Osteocyte (in vitro differentiated cells): Measurements from ENCODE around the gene SLC35E4. TPM values are rescaled to one million over a fixed set of nuclear protein-coding genes. Genes with fewer than 3 reads are reported as not detected.
"Not testable (repeated sequence)": the region's sequence is repeated elsewhere in the genome, so short reads cannot be mapped to it uniquely, and the experiment has no call there.

ENCODE experiments used
- DNase-seq: peaks from one replicate; pipeline ENCODE4 v3.0.0; 2021; ENCODE audit warnings: mixed read lengths; ENCODE audit not compliant: unreplicated experiment; ENCODE audit errors: extremely low spot score
- H3K27ac Mint-ChIP-seq: one replicate; pipeline ENCODE4 v1.8.0; 2021; ENCODE audit warnings: mild to moderate bottlenecking, mixed read lengths; ENCODE audit not compliant: unreplicated experiment
- H3K27me3 Mint-ChIP-seq: one replicate; pipeline ENCODE4 v1.8.0; 2021; ENCODE audit warnings: mixed read lengths; ENCODE audit not compliant: unreplicated experiment
- H3K36me3 Mint-ChIP-seq: one replicate; pipeline ENCODE4 v1.8.0; 2021; ENCODE audit warnings: mixed read lengths; ENCODE audit not compliant: unreplicated experiment
- H3K4me1 Mint-ChIP-seq: one replicate; pipeline ENCODE4 v1.8.0; 2021; ENCODE audit warnings: mixed read lengths; ENCODE audit not compliant: unreplicated experiment
- H3K4me3 Mint-ChIP-seq: one replicate; pipeline ENCODE4 v1.8.0; 2021; ENCODE audit warnings: mild to moderate bottlenecking, moderate library complexity, mixed read lengths; ENCODE audit not compliant: unreplicated experiment
- H3K9me3 Mint-ChIP-seq: one replicate; pipeline ENCODE4 v1.8.0; 2021; ENCODE audit warnings: mixed read lengths; ENCODE audit not compliant: unreplicated experiment
- total RNA-seq: library from RNA; stranded (reverse); gene quantifications from 2 replicates; pipeline ENCODE4 v1.2.1, GENCODE V29; 2021
- TF ChIP-seq, protein P1 (sequence below): fragments of 200-600 bp; sonication (generic); IDR thresholded peaks from 2 replicates; pipeline ENCODE4 v1.5.0; 2021; ENCODE audit warnings: antibody characterized with exemption, mild to moderate bottlenecking, moderate library complexity

The SLC35E4 gene
- total RNA-seq, 1 donor from 2014 or later = 10.2 TPM

GRCh38 chr22:30612789-30613188, 22.8 kb upstream of the SLC35E4 start:
- H3K36me3 Mint-ChIP-seq = peaks cover 32% of the 10 kb centered on the region
- TF ChIP-seq, protein P1, sequence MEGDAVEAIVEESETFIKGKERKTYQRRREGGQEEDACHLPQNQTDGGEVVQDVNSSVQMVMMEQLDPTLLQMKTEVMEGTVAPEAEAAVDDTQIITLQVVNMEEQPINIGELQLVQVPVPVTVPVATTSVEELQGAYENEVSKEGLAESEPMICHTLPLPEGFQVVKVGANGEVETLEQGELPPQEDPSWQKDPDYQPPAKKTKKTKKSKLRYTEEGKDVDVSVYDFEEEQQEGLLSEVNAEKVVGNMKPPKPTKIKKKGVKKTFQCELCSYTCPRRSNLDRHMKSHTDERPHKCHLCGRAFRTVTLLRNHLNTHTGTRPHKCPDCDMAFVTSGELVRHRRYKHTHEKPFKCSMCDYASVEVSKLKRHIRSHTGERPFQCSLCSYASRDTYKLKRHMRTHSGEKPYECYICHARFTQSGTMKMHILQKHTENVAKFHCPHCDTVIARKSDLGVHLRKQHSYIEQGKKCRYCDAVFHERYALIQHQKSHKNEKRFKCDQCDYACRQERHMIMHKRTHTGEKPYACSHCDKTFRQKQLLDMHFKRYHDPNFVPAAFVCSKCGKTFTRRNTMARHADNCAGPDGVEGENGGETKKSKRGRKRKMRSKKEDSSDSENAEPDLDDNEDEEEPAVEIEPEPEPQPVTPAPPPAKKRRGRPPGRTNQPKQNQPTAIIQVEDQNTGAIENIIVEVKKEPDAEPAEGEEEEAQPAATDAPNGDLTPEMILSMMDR = no peak
- H3K4me1 Mint-ChIP-seq = peaks cover 25% of the 10 kb centered on the region
- no peaks in the 10 kb centered on the region for H3K9me3 Mint-ChIP-seq
- no peaks in the 10 kb centered on the region for H3K27me3 Mint-ChIP-seq
- H3K4me3 Mint-ChIP-seq = no peak overlapping the region
- DNase-seq = no peak
- H3K27ac Mint-ChIP-seq = no peak overlapping the region

DNA sequence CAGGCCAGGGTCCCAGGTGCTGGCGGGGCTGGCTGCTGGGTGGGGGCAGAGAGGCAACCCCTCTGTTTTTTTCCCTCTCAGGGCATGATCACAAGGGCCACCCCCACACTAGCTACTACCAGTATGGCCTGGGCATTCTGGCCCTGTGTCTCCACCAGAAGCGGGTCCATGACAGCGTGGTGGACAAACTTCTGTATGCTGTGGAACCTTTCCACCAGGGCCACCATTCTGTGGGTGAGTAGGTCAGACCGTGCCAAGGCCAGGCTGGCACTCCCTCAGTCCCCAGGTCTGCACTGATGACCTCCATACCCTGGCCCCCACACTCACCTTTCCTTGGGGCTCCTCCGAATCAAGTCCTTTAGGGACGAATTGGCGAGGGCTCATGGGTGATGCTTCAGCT, 21.3 kb upstream of the SLC35E4 start:
- DNase-seq = no peak
- Mint-ChIP-seq H3K36me3 (peaks cover 32% of the 10 kb centered on the region), H3K4me3 (no peak overlapping the region), H3K27me3 (no peaks in the 10 kb centered on the region), H3K4me1 (peaks cover 11% of the 10 kb centered on the region), H3K27ac (no peak overlapping the region), H3K9me3 (no peaks in the 10 kb centered on the region)
- TF ChIP-seq, protein P1 = no peak

GRCh38 chr22:30614879-30615278, 20.7 kb upstream of the SLC35E4 start:
- H3K4me1 Mint-ChIP-seq = peaks cover 5% of the 10 kb centered on the region
- H3K27ac Mint-ChIP-seq = no peak overlapping the region
- H3K4me3 Mint-ChIP-seq = no peak overlapping the region
- no peaks in the 10 kb centered on the region for H3K27me3 Mint-ChIP-seq
- no peaks in the 10 kb centered on the region for H3K9me3 Mint-ChIP-seq
- no peak for DNase-seq
- peaks cover 32% of the 10 kb centered on the region for H3K36me3 Mint-ChIP-seq
- TF ChIP-seq, protein P1 = no peak

- TF ChIP-seq, protein P1 = no peak
- Mint-ChIP-seq H3K4me3 (no peak overlapping the region), H3K4me1 (no peaks in the 10 kb centered on the region), H3K27ac (no peak overlapping the region), H3K27me3 (no peaks in the 10 kb centered on the region), H3K36me3 (peaks cover 29% of the 10 kb centered on the region), H3K9me3 (no peaks in the 10 kb centered on the region)
- DNase-seq = no peak
These were observed 20.0 kb upstream of the SLC35E4 start for GRCh38 chr22:30615543-30615954.

DNA sequence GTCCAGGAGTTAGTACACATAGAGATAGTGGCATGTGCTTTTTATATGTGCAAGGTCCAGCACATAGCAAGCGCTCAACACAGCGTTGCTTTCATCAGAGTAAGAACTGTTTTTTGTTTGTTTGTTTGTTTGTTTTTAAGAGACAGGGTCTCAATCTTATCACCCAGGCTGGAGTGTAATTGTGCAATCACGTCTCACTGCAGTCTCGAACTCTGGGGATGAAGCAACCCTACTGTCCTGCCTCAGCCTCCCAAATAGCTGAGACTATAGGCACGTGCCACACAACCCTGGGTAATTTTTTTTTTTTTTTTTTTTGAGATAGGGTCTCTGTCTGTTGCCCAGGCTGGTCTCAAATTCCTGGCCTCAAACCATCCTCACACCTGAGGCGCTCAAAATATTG, 17.8 kb upstream of the SLC35E4 start:
- DNase-seq = no peak
- H3K27ac Mint-ChIP-seq = no peak overlapping the region
- no peaks in the 10 kb centered on the region for H3K27me3 Mint-ChIP-seq
- H3K36me3 Mint-ChIP-seq = peaks cover 27% of the 10 kb centered on the region
- no peak overlapping the region for H3K4me3 Mint-ChIP-seq
- no peaks in the 10 kb centered on the region for H3K9me3 Mint-ChIP-seq
- TF ChIP-seq, protein P1 = no peak
- no peaks in the 10 kb centered on the region for H3K4me1 Mint-ChIP-seq

DNA sequence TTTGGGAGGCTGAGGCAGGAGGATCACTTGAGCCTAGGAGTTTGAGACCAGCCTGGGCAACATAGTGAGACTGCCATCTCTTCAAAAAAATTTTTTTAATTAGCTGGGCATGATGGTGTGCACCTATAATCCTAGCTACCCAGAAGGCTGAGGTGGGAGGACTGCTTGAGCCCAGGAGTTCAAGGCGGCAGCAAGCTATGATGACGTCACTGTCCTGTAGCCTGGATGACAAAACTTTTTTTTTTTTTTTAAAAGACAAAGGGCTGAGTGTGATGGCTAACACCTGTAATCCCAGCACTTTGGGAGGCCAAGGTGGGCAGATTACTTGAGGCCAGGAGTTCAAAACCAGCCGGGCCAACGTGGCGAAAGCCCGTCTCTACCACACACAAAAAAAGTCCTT, 15.7 kb upstream of the SLC35E4 start:
- not testable (repeated sequence) for H3K27ac Mint-ChIP-seq, H3K27me3 Mint-ChIP-seq, DNase-seq, H3K9me3 Mint-ChIP-seq, H3K4me3 Mint-ChIP-seq, H3K4me1 Mint-ChIP-seq
- H3K36me3 Mint-ChIP-seq = peaks cover 20% of the 10 kb centered on the region
